ENCODE measurements around the gene LAMA2. TPM values are rescaled to one million over a fixed set of nuclear protein-coding genes. Genes with fewer than 3 reads are reported as not detected.

LAMA2 gene
- total and polyA plus RNA-seq, 2 of the 8 experiments (the other 6 are each of a cell fraction or from before 2014, with no cell fraction given) = 1.3 to 3.8 TPM

DNA sequence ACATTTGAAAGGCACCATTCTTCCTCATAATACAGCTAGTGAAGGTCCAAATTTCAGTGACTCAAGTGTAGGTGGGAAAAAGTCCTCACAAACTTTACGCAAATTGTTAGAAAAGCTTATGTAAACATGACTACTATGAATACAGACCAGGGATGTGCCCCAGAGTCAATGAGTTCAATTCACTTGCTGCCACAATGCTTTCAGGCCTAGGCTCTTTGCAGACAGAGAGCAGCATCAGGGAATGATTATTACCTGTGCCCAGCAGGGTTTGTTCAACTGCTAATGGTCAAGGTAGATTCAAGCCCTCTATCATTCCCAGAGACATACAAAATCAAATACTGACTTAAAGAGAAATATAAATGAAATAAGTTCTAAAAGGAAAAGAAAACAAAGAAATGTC is 84.0 kb downstream of the LAMA2 start:
- Histone ChIP-seq H2AK5ac (ENCODE audit: low read depth, low read length) (no peak overlapping the region), H4K20me1 (replicated peaks in 1 of 2; ENCODE audit: control insufficient read depth in 1 of 2, insufficient read depth in 2 of 2, low read length in 2 of 2) (no peaks in the 10 kb centered on the region), H3K36me3 (ENCODE audit: control insufficient read depth in 2 of 4, insufficient read depth in 4 of 4, low read length in 3 of 4) (no peaks in the 10 kb centered on the region), H2AFZ (ENCODE audit: low read length) (no peak overlapping the region), H3K27me3 (replicated peaks in 1 of 4; ENCODE audit: control insufficient read depth in 3 of 4, extremely low read depth in 1 of 4, insufficient read depth in 3 of 4, low read length in 3 of 4) (no peaks in the 10 kb centered on the region), H3K14ac (ENCODE audit: insufficient read length) (no peak overlapping the region), H3K9ac (replicated peaks in 1 of 4; ENCODE audit: extremely low read depth in 1 of 4, low read depth in 3 of 4, low read length in 3 of 4) (no peak overlapping the region), H2BK15ac (ENCODE audit: low read length) (no peak overlapping the region), H3K4me1 (replicated peaks in 1 of 4; ENCODE audit: control insufficient read depth in 3 of 4, insufficient read depth in 4 of 4, low read length in 3 of 4) (peaks cover 0 to 5% (median 1%) of the 10 kb centered on the region in 4 experiments; a peak in 2 of 7 replicates), H3K4me2 (ENCODE audit: insufficient read depth in 1 of 2, low read depth in 2 of 2, low read length in 2 of 2) (no peak overlapping the region), H3K23ac (ENCODE audit: insufficient read length) (no peak overlapping the region), H3K79me2 (ENCODE audit: control insufficient read depth in 1 of 2, insufficient read depth in 2 of 2, low read length in 2 of 2) (no peaks in the 10 kb centered on the region), H3K18ac (ENCODE audit: extremely low read depth, low read length) (no peak overlapping the region), H4K5ac (ENCODE audit: insufficient read length, low read depth, low read length) (no peak overlapping the region), H3K4me3 (ENCODE audit: extremely low read depth in 1 of 4, insufficient read depth in 2 of 4, low read depth in 3 of 4, low read length in 4 of 4) (no peak overlapping the region), H3K79me1 (ENCODE audit: low read depth, low read length) (no peaks in the 10 kb centered on the region), H2BK5ac (ENCODE audit: low read depth, low read length) (no peak overlapping the region), H3K27ac (ENCODE audit: low read depth, low read length) (no peak overlapping the region), H3K4ac (replicated peaks; ENCODE audit: insufficient read length, low read depth, low read length) (no peak overlapping the region), H2BK12ac (ENCODE audit: low read depth, low read length) (no peak overlapping the region), H4K8ac (ENCODE audit: extremely low read depth, insufficient read depth, low read length) (no peak overlapping the region), H2BK20ac (ENCODE audit: low read length) (no peak overlapping the region), H3K23me2 (ENCODE audit: low read depth, low read length) (no peaks in the 10 kb centered on the region), H3K56ac (replicated peaks; ENCODE audit: insufficient read length, low read depth, low read length) (no peak overlapping the region), H2BK120ac (replicated peaks; ENCODE audit: low read depth, low read length) (no peak overlapping the region), H4K91ac (replicated peaks; ENCODE audit: insufficient read length, low read length) (no peak overlapping the region), H3K9me3 (ENCODE audit: insufficient read depth in 2 of 2, low read depth in 1 of 2, low read length in 1 of 2) (no peaks in the 10 kb centered on the region)
- ChIA-PET CTCF (ENCODE audit: partially characterized antibody) (no interaction called here), POLR2A (ENCODE audit: partially characterized antibody) (no interaction called here)
- no peak for DNase-seq (ENCODE audit: low read depth in 1 of 2, low spot score in 2 of 2)
- 79% methylated on average over 1 of the region's 1 CpG; no CpG with 5 or more reads in 1 of the 2 experiments for WGBS, 2 experiments (ENCODE audit: extremely low coverage in 1 of 2, insufficient coverage in 1 of 2, insufficient read length in 1 of 2, insufficient replicate concordance in 2 of 2, low coverage in 1 of 2, low lambda C conversion rate in 2 of 2, missing lambda C conversion rate in 1 of 2)
- TF ChIP-seq BRCA1 (IDR thresholded peaks at IDR 0.05; ENCODE audit: low read depth, low read length) = no peak
- no peak for TF ChIP-seq BCL11A (IDR thresholded peaks at IDR 0.05; ENCODE audit: low read depth in 2 of 2, low read length in 2 of 2)
- TF ChIP-seq, protein P1, sequence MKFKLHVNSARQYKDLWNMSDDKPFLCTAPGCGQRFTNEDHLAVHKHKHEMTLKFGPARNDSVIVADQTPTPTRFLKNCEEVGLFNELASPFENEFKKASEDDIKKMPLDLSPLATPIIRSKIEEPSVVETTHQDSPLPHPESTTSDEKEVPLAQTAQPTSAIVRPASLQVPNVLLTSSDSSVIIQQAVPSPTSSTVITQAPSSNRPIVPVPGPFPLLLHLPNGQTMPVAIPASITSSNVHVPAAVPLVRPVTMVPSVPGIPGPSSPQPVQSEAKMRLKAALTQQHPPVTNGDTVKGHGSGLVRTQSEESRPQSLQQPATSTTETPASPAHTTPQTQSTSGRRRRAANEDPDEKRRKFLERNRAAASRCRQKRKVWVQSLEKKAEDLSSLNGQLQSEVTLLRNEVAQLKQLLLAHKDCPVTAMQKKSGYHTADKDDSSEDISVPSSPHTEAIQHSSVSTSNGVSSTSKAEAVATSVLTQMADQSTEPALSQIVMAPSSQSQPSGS (IDR thresholded peaks at IDR 0.05; ENCODE audit: low read length) = no peak
- TF ChIP-seq TBP (IDR thresholded peaks at IDR 0.05; ENCODE audit: low read depth, low read length) = no peak
- TF ChIP-seq KDM4A (IDR thresholded peaks at IDR 0.05; ENCODE audit: low read depth, low read length, severe bottlenecking) = no peak
- no peak for FAIRE-seq
